Adipocyte (in vitro differentiated cells): ENCODE measurements around the gene TBX4.
"Not testable (repeated sequence)": the region's sequence is repeated elsewhere in the genome, so short reads cannot be mapped to it uniquely, and the experiment has no call there.

Experiments
- DNase-seq: peaks from one replicate; pipeline ENCODE4 v3.0.0-alpha.2; 2015; ENCODE audit warnings: low read depth
- H3K27me3 ChIP-seq: replicated peaks from 2 replicates; pipeline ENCODE4 v1.7.0; 2013; ENCODE audit warnings: mild to moderate bottlenecking, low read length, moderate library complexity; ENCODE audit not compliant: control insufficient read depth, insufficient read depth
- H3K36me3 ChIP-seq: 2 replicates; pipeline ENCODE4 v1.7.0; 2013; ENCODE audit warnings: low read length, mild to moderate bottlenecking, moderate library complexity; ENCODE audit not compliant: control insufficient read depth, insufficient read depth, severe bottlenecking
- H3K4me1 ChIP-seq: 2 replicates; pipeline ENCODE4 v1.7.0; 2013; ENCODE audit warnings: mild to moderate bottlenecking, low read length, moderate library complexity; ENCODE audit not compliant: control insufficient read depth, insufficient read depth
- H3K4me3 ChIP-seq: 2 replicates; pipeline ENCODE4 v1.7.0; 2013; ENCODE audit warnings: mild to moderate bottlenecking, low read length, moderate library complexity
- H3K9ac ChIP-seq: 2 replicates; pipeline ENCODE4 v1.7.0; 2013; ENCODE audit warnings: mild to moderate bottlenecking, low read length, moderate library complexity
- H3K9me3 ChIP-seq: 2 replicates; pipeline ENCODE4 v1.7.0; 2013; ENCODE audit warnings: mild to moderate bottlenecking, low read length, moderate library complexity; ENCODE audit not compliant: control insufficient read depth

TBX4 gene

GRCh38 chr17:61493830-61494324 is 41.7 kb downstream of the TBX4 start:
- not testable (repeated sequence) for H3K36me3 ChIP-seq, H3K9me3 ChIP-seq, H3K4me1 ChIP-seq, H3K9ac ChIP-seq, DNase-seq, H3K27me3 ChIP-seq, H3K4me3 ChIP-seq

DNA sequence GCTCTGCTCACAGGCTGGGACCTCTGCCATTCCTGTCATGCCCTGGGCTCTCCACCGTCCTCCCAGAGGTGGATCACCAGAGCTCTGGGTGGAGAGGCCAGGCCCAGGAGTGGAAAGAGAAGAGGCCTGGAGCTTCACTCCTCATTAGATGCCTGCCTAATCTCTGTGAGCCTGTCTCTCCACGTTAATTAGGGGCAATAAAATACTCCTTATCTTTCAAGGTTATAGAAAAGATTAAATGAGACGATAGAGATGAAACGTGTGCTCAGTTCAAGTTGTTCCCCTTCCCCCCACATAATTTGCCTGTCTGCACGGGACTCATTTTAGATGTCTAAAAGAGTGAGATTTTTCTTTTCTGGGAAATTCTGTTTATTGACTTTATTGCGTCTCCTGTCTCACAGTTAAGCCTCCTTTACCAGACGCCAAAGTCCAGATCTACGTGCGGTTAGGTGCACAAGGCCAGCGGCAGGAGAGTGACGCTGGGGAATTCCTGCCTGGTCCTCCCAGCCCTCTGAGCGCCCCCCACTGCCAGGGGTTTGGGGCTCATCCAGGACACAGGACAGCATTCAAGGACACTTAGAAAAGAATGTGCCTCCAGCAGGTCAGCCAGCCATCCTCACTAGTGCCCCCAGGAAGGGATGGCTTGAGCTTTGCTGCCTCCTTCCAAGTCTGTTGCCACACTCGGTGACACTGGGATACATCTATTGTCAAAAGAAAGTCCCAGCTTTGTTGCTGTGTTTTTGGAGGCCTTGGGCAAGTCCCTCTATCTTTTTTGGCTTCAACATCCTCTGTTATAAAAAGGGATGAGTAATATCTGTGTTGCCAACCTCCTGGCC is 42.3 kb downstream of the TBX4 start:
- H3K9ac ChIP-seq: no peak overlapping the region
- H3K9me3 ChIP-seq: no peaks in the 10 kb centered on the region
- H3K27me3 ChIP-seq: peaks cover 4% of the 10 kb centered on the region
- no peaks in the 10 kb centered on the region for H3K36me3 ChIP-seq
- no peak for DNase-seq
- peaks cover 7% of the 10 kb centered on the region for H3K4me1 ChIP-seq
- H3K4me3 ChIP-seq: no peak overlapping the region

DNA sequence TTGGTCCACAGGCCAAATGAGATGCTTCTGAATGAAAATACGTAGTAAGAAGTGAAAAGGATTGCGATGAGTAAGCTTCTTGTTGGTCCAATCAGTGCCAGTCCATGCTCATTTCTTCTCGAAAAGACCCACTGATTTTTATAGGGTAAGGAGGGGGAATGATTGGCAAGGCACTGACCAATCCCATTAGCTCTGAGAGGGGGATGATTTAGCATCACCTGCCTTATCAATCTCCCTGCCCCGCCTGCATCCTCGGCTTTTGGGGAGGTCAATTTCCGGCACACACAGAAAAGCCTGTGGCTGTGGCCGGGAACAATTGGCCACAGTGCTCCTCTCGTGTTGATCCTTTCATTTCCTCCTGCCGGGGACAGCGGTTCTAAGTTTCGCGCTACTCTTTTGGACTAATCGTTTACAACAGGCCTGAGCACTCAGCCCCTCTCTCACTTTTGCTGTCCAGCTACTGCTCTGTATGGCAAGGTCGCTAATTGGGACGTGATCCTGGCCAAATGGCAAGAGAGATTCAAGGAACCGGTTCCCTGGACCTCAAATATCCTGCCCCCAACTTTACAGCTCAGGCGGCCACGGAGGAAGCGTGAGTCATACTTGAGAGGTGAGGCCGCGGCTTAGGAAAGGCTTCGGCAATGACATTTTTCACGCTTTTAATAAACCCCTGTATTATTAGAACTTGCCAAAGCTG is 43.1 kb downstream of the TBX4 start:
- DNase-seq: no peak
- Histone ChIP-seq H3K4me3 (no peak overlapping the region), H3K9ac (no peak overlapping the region), H3K4me1 (peaks cover 7% of the 10 kb centered on the region), H3K9me3 (peaks cover 1% of the 10 kb centered on the region), H3K27me3 (peaks cover 4% of the 10 kb centered on the region), H3K36me3 (no peaks in the 10 kb centered on the region)

GRCh38 chr17:61496174-61496956 is 44.1 kb downstream of the TBX4 start:
- no peak overlapping the region for H3K9ac ChIP-seq
- H3K9me3 ChIP-seq: peaks cover 5% of the 10 kb centered on the region
- no peaks in the 10 kb centered on the region for H3K36me3 ChIP-seq
- H3K27me3 ChIP-seq: peaks cover 4% of the 10 kb centered on the region
- H3K4me1 ChIP-seq: no peaks in the 10 kb centered on the region
- DNase-seq: no peak
- no peak overlapping the region for H3K4me3 ChIP-seq

DNA sequence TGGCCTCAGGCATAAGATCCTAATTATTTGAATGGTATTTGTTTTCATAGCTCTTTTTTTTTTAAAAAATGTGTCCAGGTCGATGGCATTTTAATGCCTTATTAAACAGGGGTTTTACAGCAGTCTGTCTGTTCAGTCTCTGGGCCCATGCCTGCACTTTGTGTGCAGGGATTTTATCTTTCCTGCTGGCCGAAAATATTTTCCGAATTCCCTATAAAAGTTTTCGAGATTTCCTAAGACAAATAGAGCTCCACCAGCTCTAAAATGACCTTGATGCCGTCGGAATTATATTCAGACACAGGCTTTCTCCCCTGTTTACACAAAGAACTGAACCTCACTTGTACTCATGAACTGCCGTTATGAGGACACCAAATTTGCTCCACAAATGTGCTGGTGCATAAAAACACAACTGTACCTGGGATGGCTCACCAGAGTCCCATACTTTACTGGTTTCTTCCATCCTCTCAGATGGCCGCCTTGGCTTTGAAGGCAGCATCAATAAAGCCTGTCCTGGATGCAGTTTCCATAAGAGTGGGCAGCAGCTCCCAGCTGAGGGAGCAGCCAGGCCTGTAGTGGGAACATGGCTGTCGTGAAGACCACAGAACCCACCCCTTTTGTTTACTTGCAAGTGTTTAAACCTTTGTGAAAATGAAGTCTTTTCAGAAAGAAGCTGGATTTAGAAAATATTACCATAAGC is 44.9 kb downstream of the TBX4 start:
- Histone ChIP-seq H3K4me3 (no peak overlapping the region), H3K4me1 (no peaks in the 10 kb centered on the region), H3K27me3 (peaks cover 4% of the 10 kb centered on the region), H3K36me3 (no peaks in the 10 kb centered on the region), H3K9me3 (peaks cover 5% of the 10 kb centered on the region), H3K9ac (no peak overlapping the region)
- no peak for DNase-seq

GRCh38 chr17:61498042-61498994 is 46.1 kb downstream of the TBX4 start:
- peaks cover 5% of the 10 kb centered on the region for H3K9me3 ChIP-seq
- no peaks in the 10 kb centered on the region for H3K4me1 ChIP-seq
- no peak overlapping the region for H3K9ac ChIP-seq
- H3K36me3 ChIP-seq: no peaks in the 10 kb centered on the region
- H3K27me3 ChIP-seq: no peaks in the 10 kb centered on the region
- H3K4me3 ChIP-seq: no peak overlapping the region
- no peak for DNase-seq

DNA sequence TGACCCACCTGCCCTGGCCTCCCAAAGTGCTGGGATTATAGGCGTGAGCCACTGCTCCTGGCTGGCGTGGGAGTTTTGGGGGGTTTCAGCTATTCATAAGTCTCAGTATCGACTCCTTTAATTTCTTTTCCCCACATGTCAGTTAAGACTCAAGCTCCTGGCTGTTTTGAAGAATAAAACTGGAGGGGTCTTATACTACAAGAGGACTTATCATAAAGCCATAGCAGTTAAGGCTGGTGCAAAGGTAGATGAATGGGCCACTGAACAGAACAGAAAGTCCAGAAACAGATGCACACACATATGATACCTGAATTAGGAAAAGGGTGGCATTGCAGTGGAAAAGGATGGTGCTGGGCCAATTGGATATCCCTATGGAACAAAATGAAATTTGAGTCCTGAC is 47.4 kb downstream of the TBX4 start:
- no peaks in the 10 kb centered on the region for H3K4me1 ChIP-seq
- no peak overlapping the region for H3K9ac ChIP-seq
- no peaks in the 10 kb centered on the region for H3K27me3 ChIP-seq
- H3K4me3 ChIP-seq: no peak overlapping the region
- H3K9me3 ChIP-seq: peaks cover 5% of the 10 kb centered on the region
- no peak for DNase-seq
- no peaks in the 10 kb centered on the region for H3K36me3 ChIP-seq

DNA sequence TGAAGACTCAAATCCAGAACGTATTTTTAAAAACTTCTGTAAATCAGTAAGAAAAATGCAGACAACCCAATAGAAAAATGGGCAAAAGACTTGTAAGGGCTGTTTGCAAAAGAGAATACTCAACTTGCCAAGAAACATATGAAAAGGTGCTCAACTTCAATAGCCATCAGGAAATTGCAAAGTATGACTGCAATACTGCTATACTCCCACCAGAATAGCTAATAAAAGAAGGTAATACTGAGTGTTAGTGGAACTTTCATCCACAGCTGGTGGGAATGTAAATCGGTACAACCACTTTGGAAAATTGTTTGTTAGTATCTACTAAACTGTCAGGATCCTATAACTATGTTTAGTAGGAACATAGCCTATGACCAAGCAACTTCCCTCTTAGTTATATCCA is 48.1 kb downstream of the TBX4 start:
- no peaks in the 10 kb centered on the region for H3K27me3 ChIP-seq
- H3K4me1 ChIP-seq: peaks cover 4% of the 10 kb centered on the region
- no peaks in the 10 kb centered on the region for H3K36me3 ChIP-seq
- H3K4me3 ChIP-seq: no peak overlapping the region
- DNase-seq: no peak
- H3K9ac ChIP-seq: no peak overlapping the region
- peaks cover 5% of the 10 kb centered on the region for H3K9me3 ChIP-seq

- peaks cover 4% of the 10 kb centered on the region for H3K4me1 ChIP-seq
- H3K4me3 ChIP-seq: no peak overlapping the region
- no peaks in the 10 kb centered on the region for H3K36me3 ChIP-seq
- no peak overlapping the region for H3K9ac ChIP-seq
- no peaks in the 10 kb centered on the region for H3K27me3 ChIP-seq
- H3K9me3 ChIP-seq: peaks cover 5% of the 10 kb centered on the region
- no peak for DNase-seq
These were observed 50.1 kb downstream of the TBX4 start for GRCh38 chr17:61502292-61502691.

- DNase-seq: no peak
- H3K9me3 ChIP-seq: peaks cover 5% of the 10 kb centered on the region
- H3K27me3 ChIP-seq: no peaks in the 10 kb centered on the region
- peaks cover 4% of the 10 kb centered on the region for H3K4me1 ChIP-seq
- H3K4me3 ChIP-seq: no peak overlapping the region
- no peak overlapping the region for H3K9ac ChIP-seq
- no peaks in the 10 kb centered on the region for H3K36me3 ChIP-seq
These were observed 51.7 kb downstream of the TBX4 start for GRCh38 chr17:61503961-61504360.
